ENCODE results near the gene DNAH9. TPM values are rescaled to one million over a fixed set of nuclear protein-coding genes. Genes with fewer than 3 reads are reported as not detected.

The DNAH9 gene
- polyA plus RNA-seq, 2 donors: 0.12 TPM

DNA sequence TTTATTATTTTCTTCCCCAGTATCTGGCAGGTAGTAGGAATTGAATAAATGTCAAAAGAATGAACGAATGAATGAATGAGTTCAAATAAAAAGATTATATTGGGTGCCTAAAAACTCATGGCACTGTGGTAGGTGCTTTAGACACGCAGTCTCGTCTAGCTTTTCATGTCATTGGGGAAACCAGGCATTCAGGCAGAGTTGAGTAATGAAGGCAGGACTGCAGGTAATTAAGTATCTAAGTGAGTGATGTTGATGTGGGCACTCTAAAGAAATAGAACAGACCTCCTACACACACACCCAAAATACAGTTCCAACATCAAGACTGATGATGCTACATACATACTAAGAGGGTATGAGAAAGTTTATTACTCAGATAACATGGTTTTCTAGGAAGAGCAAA is 302.4 kb downstream of the DNAH9 start:
- no peaks in the 10 kb centered on the region for H3K27me3 ChIP-seq (ENCODE audit: control insufficient read depth in 1 of 2, insufficient read depth in 2 of 2, low read length in 2 of 2)
- H3K27ac ChIP-seq (ENCODE audit: low read depth in 2 of 2, low read length in 1 of 2): no peak overlapping the region
- no peaks in the 10 kb centered on the region for H3K9me3 ChIP-seq (ENCODE audit: control insufficient read depth in 2 of 2, insufficient read depth in 1 of 2, low read depth in 1 of 2, low read length in 1 of 2)
- no peaks in the 10 kb centered on the region for H3K4me1 ChIP-seq (ENCODE audit: control insufficient read depth in 2 of 2, insufficient read depth in 2 of 2, low read length in 1 of 2)
- no peaks in the 10 kb centered on the region for H3K36me3 ChIP-seq (ENCODE audit: control insufficient read depth in 2 of 2, insufficient read depth in 2 of 2, low read length in 1 of 2)
- no peak overlapping the region for H3K4me3 ChIP-seq (ENCODE audit: low read depth in 1 of 2, low read length in 2 of 2)
- WGBS, 2 donors: 81 to 88% methylated on average over 3 of the region's 3 CpGs

GRCh38 chr17:11901931-11902330 is 303.7 kb downstream of the DNAH9 start:
- H3K9me3 ChIP-seq (ENCODE audit: control insufficient read depth in 2 of 2, insufficient read depth in 1 of 2, low read depth in 1 of 2, low read length in 1 of 2): no peaks in the 10 kb centered on the region

GRCh38 chr17:11908711-11909146 is 310.5 kb downstream of the DNAH9 start:
- Histone ChIP-seq H3K4me1 (ENCODE audit: control insufficient read depth in 2 of 2, insufficient read depth in 2 of 2, low read length in 1 of 2) (no peaks in the 10 kb centered on the region), H3K27ac (ENCODE audit: low read depth in 2 of 2, low read length in 1 of 2) (no peak overlapping the region), H3K27me3 (ENCODE audit: control insufficient read depth in 1 of 2, insufficient read depth in 2 of 2, low read length in 2 of 2) (no peaks in the 10 kb centered on the region), H3K4me3 (ENCODE audit: low read depth in 1 of 2, low read length in 2 of 2) (no peak overlapping the region), H3K9me3 (ENCODE audit: control insufficient read depth in 2 of 2, insufficient read depth in 1 of 2, low read depth in 1 of 2, low read length in 1 of 2) (no peaks in the 10 kb centered on the region), H3K36me3 (ENCODE audit: control insufficient read depth in 2 of 2, insufficient read depth in 2 of 2, low read length in 1 of 2) (no peaks in the 10 kb centered on the region)
- WGBS, 2 donors: 60 to 62% methylated on average over 7 of the region's 7 CpGs

More at GRCh38 chr17:11901931-11902330, 303.7 kb downstream of the DNAH9 start:
- H3K36me3 ChIP-seq (ENCODE audit: control insufficient read depth in 2 of 2, insufficient read depth in 2 of 2, low read length in 1 of 2): no peaks in the 10 kb centered on the region
- no peaks in the 10 kb centered on the region for H3K4me1 ChIP-seq (ENCODE audit: control insufficient read depth in 2 of 2, insufficient read depth in 2 of 2, low read length in 1 of 2)
- no peak overlapping the region for H3K4me3 ChIP-seq (ENCODE audit: low read depth in 1 of 2, low read length in 2 of 2)
- H3K27ac ChIP-seq (ENCODE audit: low read depth in 2 of 2, low read length in 1 of 2): no peak overlapping the region
- 86 to 91% methylated on average over 2 of the region's 2 CpGs for WGBS, 2 donors
- no peaks in the 10 kb centered on the region for H3K27me3 ChIP-seq (ENCODE audit: control insufficient read depth in 1 of 2, insufficient read depth in 2 of 2, low read length in 2 of 2)

GRCh38 chr17:11909348-11909747 is 311.1 kb downstream of the DNAH9 start:
- Histone ChIP-seq H3K27ac (ENCODE audit: low read depth in 2 of 2, low read length in 1 of 2) (no peak overlapping the region), H3K9me3 (ENCODE audit: control insufficient read depth in 2 of 2, insufficient read depth in 1 of 2, low read depth in 1 of 2, low read length in 1 of 2) (no peaks in the 10 kb centered on the region), H3K27me3 (ENCODE audit: control insufficient read depth in 1 of 2, insufficient read depth in 2 of 2, low read length in 2 of 2) (no peaks in the 10 kb centered on the region), H3K36me3 (ENCODE audit: control insufficient read depth in 2 of 2, insufficient read depth in 2 of 2, low read length in 1 of 2) (no peaks in the 10 kb centered on the region), H3K4me3 (ENCODE audit: low read depth in 1 of 2, low read length in 2 of 2) (no peak overlapping the region), H3K4me1 (ENCODE audit: control insufficient read depth in 2 of 2, insufficient read depth in 2 of 2, low read length in 1 of 2) (no peaks in the 10 kb centered on the region)
- 57 to 63% methylated on average over 5 of the region's 5 CpGs for WGBS, 2 donors

DNA sequence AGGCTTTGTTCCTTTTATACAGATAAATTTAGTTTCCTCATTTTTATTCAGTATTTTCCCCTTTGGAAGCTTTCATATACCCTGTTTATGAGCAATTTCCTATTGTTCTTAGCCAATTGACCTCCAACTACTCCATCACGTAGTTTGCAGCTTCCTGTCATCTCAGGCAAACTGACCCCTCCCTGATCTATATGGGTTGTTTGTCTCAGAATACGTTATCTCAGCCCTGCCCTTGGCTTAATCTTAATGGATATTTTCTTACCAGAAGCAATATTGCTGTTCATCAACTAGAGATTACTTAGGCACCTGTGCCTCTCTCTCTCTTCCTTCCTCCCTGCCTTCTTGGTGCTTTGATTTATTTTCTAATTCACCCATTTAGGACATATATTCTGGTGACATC is 317.8 kb downstream of the DNAH9 start:
- Histone ChIP-seq H3K36me3 (ENCODE audit: control insufficient read depth in 2 of 2, insufficient read depth in 2 of 2, low read length in 1 of 2) (no peaks in the 10 kb centered on the region), H3K27ac (ENCODE audit: low read depth in 2 of 2, low read length in 1 of 2) (no peak overlapping the region), H3K4me3 (ENCODE audit: low read depth in 1 of 2, low read length in 2 of 2) (no peak overlapping the region), H3K4me1 (ENCODE audit: control insufficient read depth in 2 of 2, insufficient read depth in 2 of 2, low read length in 1 of 2) (no peaks in the 10 kb centered on the region), H3K9me3 (ENCODE audit: control insufficient read depth in 2 of 2, insufficient read depth in 1 of 2, low read depth in 1 of 2, low read length in 1 of 2) (no peaks in the 10 kb centered on the region), H3K27me3 (ENCODE audit: control insufficient read depth in 1 of 2, insufficient read depth in 2 of 2, low read length in 2 of 2) (no peaks in the 10 kb centered on the region)
- WGBS, 2 donors: 21 to 41% methylated on average over 2 of the region's 2 CpGs

DNA sequence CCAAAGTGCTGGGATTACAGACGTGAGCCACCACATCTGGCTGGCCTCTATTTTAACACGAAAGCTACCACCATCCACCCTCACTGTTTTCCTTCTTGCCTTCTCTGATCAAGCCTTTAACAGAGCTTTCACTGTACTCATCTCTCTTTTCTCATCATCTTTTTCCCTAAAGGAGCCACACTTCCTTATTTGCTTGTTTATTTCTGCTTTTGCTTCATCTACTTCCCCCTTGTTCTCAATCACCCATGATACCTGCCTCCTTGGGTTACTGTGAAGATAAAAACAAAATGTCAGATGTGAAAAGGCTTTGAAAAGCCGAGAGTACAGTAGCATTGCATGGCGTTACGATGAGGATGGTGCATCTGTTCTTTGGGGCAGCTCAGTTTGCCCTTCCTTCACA is 319.1 kb downstream of the DNAH9 start:
- no peak overlapping the region for H3K27ac ChIP-seq (ENCODE audit: low read depth in 2 of 2, low read length in 1 of 2)
- no peaks in the 10 kb centered on the region for H3K27me3 ChIP-seq (ENCODE audit: control insufficient read depth in 1 of 2, insufficient read depth in 2 of 2, low read length in 2 of 2)
- WGBS, 2 donors: 80 to 82% methylated on average over 5 of the region's 5 CpGs
- H3K36me3 ChIP-seq (ENCODE audit: control insufficient read depth in 2 of 2, insufficient read depth in 2 of 2, low read length in 1 of 2): no peaks in the 10 kb centered on the region
- no peaks in the 10 kb centered on the region for H3K9me3 ChIP-seq (ENCODE audit: control insufficient read depth in 2 of 2, insufficient read depth in 1 of 2, low read depth in 1 of 2, low read length in 1 of 2)
- no peaks in the 10 kb centered on the region for H3K4me1 ChIP-seq (ENCODE audit: control insufficient read depth in 2 of 2, insufficient read depth in 2 of 2, low read length in 1 of 2)
- no peak overlapping the region for H3K4me3 ChIP-seq (ENCODE audit: low read depth in 1 of 2, low read length in 2 of 2)

GRCh38 chr17:11921296-11921695 is 323.0 kb downstream of the DNAH9 start:
- WGBS, 2 donors: 84 to 89% methylated on average over 6 of the region's 6 CpGs
- Histone ChIP-seq H3K4me1 (ENCODE audit: control insufficient read depth in 2 of 2, insufficient read depth in 2 of 2, low read length in 1 of 2) (no peaks in the 10 kb centered on the region), H3K27ac (ENCODE audit: low read depth in 2 of 2, low read length in 1 of 2) (no peak overlapping the region), H3K4me3 (ENCODE audit: low read depth in 1 of 2, low read length in 2 of 2) (no peak overlapping the region), H3K27me3 (ENCODE audit: control insufficient read depth in 1 of 2, insufficient read depth in 2 of 2, low read length in 2 of 2) (no peaks in the 10 kb centered on the region), H3K36me3 (ENCODE audit: control insufficient read depth in 2 of 2, insufficient read depth in 2 of 2, low read length in 1 of 2) (no peaks in the 10 kb centered on the region), H3K9me3 (ENCODE audit: control insufficient read depth in 2 of 2, insufficient read depth in 1 of 2, low read depth in 1 of 2, low read length in 1 of 2) (no peaks in the 10 kb centered on the region)

DNA sequence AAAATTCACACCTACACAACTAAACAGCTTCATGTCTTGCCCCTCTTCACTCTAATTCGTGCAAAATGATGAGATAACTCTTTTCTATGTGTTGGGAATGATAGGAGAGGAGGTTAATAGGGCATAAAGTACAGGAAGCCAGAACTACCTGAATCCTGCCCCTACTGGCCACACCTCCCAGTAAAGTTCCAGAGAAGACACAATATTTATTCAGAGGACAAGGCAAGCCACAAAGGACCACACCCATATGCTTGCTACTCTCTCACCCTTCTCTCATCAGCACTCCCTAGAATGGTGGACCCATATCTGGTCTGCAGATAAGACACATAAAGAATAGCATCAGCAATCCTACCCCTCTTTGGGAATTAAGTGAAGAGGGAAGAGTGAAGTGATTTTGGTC is 324.4 kb downstream of the DNAH9 start:
- WGBS, 2 donors: 56 to 71% methylated on average over 1 of the region's 1 CpG
- Histone ChIP-seq H3K36me3 (ENCODE audit: control insufficient read depth in 2 of 2, insufficient read depth in 2 of 2, low read length in 1 of 2) (no peaks in the 10 kb centered on the region), H3K4me1 (ENCODE audit: control insufficient read depth in 2 of 2, insufficient read depth in 2 of 2, low read length in 1 of 2) (no peaks in the 10 kb centered on the region), H3K27me3 (ENCODE audit: control insufficient read depth in 1 of 2, insufficient read depth in 2 of 2, low read length in 2 of 2) (no peaks in the 10 kb centered on the region), H3K9me3 (ENCODE audit: control insufficient read depth in 2 of 2, insufficient read depth in 1 of 2, low read depth in 1 of 2, low read length in 1 of 2) (no peaks in the 10 kb centered on the region), H3K27ac (ENCODE audit: low read depth in 2 of 2, low read length in 1 of 2) (no peak overlapping the region), H3K4me3 (ENCODE audit: low read depth in 1 of 2, low read length in 2 of 2) (no peak overlapping the region)

DNA sequence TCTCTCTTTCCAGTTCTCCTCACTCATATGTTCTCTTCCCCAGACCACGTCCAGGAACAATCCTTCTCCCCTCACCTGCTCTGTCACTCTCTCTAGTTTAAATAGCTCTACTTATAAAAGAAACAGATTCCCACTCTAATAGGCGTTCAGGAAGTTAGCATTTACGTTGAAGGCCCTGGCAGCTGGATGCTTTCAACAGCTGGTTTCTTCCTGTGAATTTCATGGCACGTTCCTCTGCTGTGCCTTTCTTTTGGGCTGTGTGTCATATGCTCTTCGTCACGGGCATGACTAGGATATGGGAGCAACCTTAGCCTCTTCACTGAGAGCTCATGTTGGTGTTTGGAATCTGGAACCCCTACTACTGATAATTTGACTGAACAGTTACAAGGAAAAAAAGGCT is 325.8 kb downstream of the DNAH9 start:
- WGBS, 2 donors: 58 to 64% methylated on average over 6 of the region's 6 CpGs
- no peaks in the 10 kb centered on the region for H3K9me3 ChIP-seq (ENCODE audit: control insufficient read depth in 2 of 2, insufficient read depth in 1 of 2, low read depth in 1 of 2, low read length in 1 of 2)
- no peaks in the 10 kb centered on the region for H3K36me3 ChIP-seq (ENCODE audit: control insufficient read depth in 2 of 2, insufficient read depth in 2 of 2, low read length in 1 of 2)

DNA sequence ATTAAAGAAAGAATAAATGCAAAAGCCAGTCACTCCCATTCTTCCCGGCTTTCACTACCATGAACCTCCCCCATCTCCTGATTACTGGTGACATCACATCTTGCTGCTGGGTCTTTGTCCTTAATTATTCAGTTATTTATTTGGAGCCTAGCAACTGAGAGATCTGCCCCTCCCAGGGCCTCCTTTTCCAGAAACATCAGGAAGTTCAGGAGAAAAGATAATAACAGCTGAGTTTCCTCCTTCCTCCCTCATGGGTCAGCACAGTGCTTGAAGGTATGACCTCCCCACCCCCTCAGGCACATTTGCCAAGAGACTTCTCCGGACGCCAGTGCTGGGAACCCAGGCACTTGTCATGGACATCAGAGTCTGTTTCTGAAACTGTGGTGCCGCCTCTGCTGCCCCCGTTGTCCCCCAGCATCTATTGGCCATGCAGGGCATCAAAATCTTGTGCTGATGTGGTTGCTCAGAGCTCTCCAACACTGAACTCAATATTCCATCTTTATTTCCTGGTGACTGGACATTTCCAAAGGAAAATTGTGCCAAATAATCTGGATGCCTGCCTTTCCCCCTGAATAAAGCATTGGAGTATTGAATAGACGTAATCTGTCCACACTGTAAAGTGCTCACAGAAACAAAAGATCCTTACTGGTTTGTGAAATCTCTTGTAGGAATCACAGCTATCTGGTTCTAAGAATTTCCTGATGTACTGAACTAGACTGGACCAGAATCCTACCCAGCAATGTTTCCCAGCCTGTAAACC is 327.2 kb downstream of the DNAH9 start:
- no peak overlapping the region for H3K4me3 ChIP-seq (ENCODE audit: low read depth in 1 of 2, low read length in 2 of 2)
- no peaks in the 10 kb centered on the region for H3K36me3 ChIP-seq (ENCODE audit: control insufficient read depth in 2 of 2, insufficient read depth in 2 of 2, low read length in 1 of 2)
- H3K27ac ChIP-seq (ENCODE audit: low read depth in 2 of 2, low read length in 1 of 2): no peak overlapping the region
- H3K27me3 ChIP-seq (ENCODE audit: control insufficient read depth in 1 of 2, insufficient read depth in 2 of 2, low read length in 2 of 2): no peaks in the 10 kb centered on the region
- no peaks in the 10 kb centered on the region for H3K4me1 ChIP-seq (ENCODE audit: control insufficient read depth in 2 of 2, insufficient read depth in 2 of 2, low read length in 1 of 2)
- WGBS, 2 donors: 64 to 66% methylated on average over 6 of the region's 6 CpGs
- no peaks in the 10 kb centered on the region for H3K9me3 ChIP-seq (ENCODE audit: control insufficient read depth in 2 of 2, insufficient read depth in 1 of 2, low read depth in 1 of 2, low read length in 1 of 2)

More for the DNA sequence above, 325.8 kb downstream of the DNAH9 start:
- H3K27me3 ChIP-seq (ENCODE audit: control insufficient read depth in 1 of 2, insufficient read depth in 2 of 2, low read length in 2 of 2): no peaks in the 10 kb centered on the region
- H3K27ac ChIP-seq (ENCODE audit: low read depth in 2 of 2, low read length in 1 of 2): no peak overlapping the region
- H3K4me1 ChIP-seq (ENCODE audit: control insufficient read depth in 2 of 2, insufficient read depth in 2 of 2, low read length in 1 of 2): no peaks in the 10 kb centered on the region
- no peak overlapping the region for H3K4me3 ChIP-seq (ENCODE audit: low read depth in 1 of 2, low read length in 2 of 2)
